Mononuclear cell (primary cell): ENCODE measurements around the gene PHRF1. TPM values are rescaled to one million over a fixed set of nuclear protein-coding genes. Genes with fewer than 3 reads are reported as not detected.
A peak's percentile ranks its signal among the peaks of the same experiment; 100 is the strongest.

Experiments
- H3K27me3 ChIP-seq: 2 replicates; pipeline ENCODE4 v1.6.0; 2011; ENCODE audit warnings: low read length, control low read depth; ENCODE audit not compliant: insufficient read depth
- H3K4me1 ChIP-seq: 2 replicates; pipeline ENCODE4 v1.5.1; 2011; ENCODE audit warnings: mild to moderate bottlenecking, low read length, control low read depth; ENCODE audit not compliant: insufficient read depth
- H3K4me3 ChIP-seq: 2 replicates; pipeline ENCODE4 v1.5.1; 2011; ENCODE audit warnings: mild to moderate bottlenecking, low read length, moderate library complexity
- H3K9me3 ChIP-seq: 2 replicates; pipeline ENCODE4 v1.5.1; 2011; ENCODE audit warnings: low read depth, mild to moderate bottlenecking, control low read depth, low read length
- total RNA-seq: library from RNA; depleted of rRNA; stranded (reverse); fragments of >200 nt; gene quantifications from one replicate; pipeline ENCODE4 v1.2.3, GENCODE V29; 2012

PHRF1 gene
- total RNA-seq, 1 donor, result 25.1 TPM

- H3K4me3 ChIP-seq, result no peak overlapping the region
- H3K4me1 ChIP-seq, result peaks cover 7% of the 10 kb centered on the region
- H3K27me3 ChIP-seq, result no peaks in the 10 kb centered on the region
- no peaks in the 10 kb centered on the region for H3K9me3 ChIP-seq
Observed at GRCh38 chr11:550746-551085, 25.6 kb upstream of the PHRF1 start.

- no peak overlapping the region for H3K4me3 ChIP-seq
- H3K27me3 ChIP-seq, result no peaks in the 10 kb centered on the region
- H3K9me3 ChIP-seq, result no peaks in the 10 kb centered on the region
- peaks cover 7% of the 10 kb centered on the region for H3K4me1 ChIP-seq
Observed at GRCh38 chr11:551131-551530, 25.1 kb upstream of the PHRF1 start.

GRCh38 chr11:551596-551995 lies 24.7 kb upstream of the PHRF1 start:
- H3K9me3 ChIP-seq, result no peaks in the 10 kb centered on the region
- peaks cover 7% of the 10 kb centered on the region for H3K4me1 ChIP-seq
- H3K4me3 ChIP-seq, result no peak overlapping the region
- H3K27me3 ChIP-seq, result peaks cover 3% of the 10 kb centered on the region

GRCh38 chr11:553083-553987 lies 22.9 kb upstream of the PHRF1 start:
- Histone ChIP-seq H3K4me1 (peaks cover 7% of the 10 kb centered on the region), H3K4me3 (no peak overlapping the region), H3K27me3 (peaks cover 8% of the 10 kb centered on the region), H3K9me3 (no peaks in the 10 kb centered on the region)

- peaks cover 7% of the 10 kb centered on the region for H3K4me1 ChIP-seq
- no peaks in the 10 kb centered on the region for H3K9me3 ChIP-seq
- H3K27me3 ChIP-seq, result peaks cover 8% of the 10 kb centered on the region
Observed at GRCh38 chr11:553988-554340, 22.3 kb upstream of the PHRF1 start.

GRCh38 chr11:554428-555226 lies 21.6 kb upstream of the PHRF1 start:
- Histone ChIP-seq H3K4me1 (peaks cover 7% of the 10 kb centered on the region), H3K27me3 (peaks cover 8% of the 10 kb centered on the region), H3K9me3 (no peaks in the 10 kb centered on the region), H3K4me3 (no peak overlapping the region)

More at GRCh38 chr11:553988-554340, 22.3 kb upstream of the PHRF1 start:
- H3K4me3 ChIP-seq, result no peak overlapping the region

GRCh38 chr11:555227-555779 lies 21.0 kb upstream of the PHRF1 start:
- peaks cover 14% of the 10 kb centered on the region for H3K4me1 ChIP-seq
- no peak overlapping the region for H3K4me3 ChIP-seq
- no peaks in the 10 kb centered on the region for H3K9me3 ChIP-seq
- H3K27me3 ChIP-seq, result peaks cover 8% of the 10 kb centered on the region

- Histone ChIP-seq H3K4me1 (peaks cover 15% of the 10 kb centered on the region), H3K9me3 (no peaks in the 10 kb centered on the region), H3K4me3 (no peak overlapping the region), H3K27me3 (peaks cover 8% of the 10 kb centered on the region)
Observed at GRCh38 chr11:555780-556661, 20.2 kb upstream of the PHRF1 start.

- H3K4me1 ChIP-seq, result peaks cover 20% of the 10 kb centered on the region
- no peaks in the 10 kb centered on the region for H3K9me3 ChIP-seq
- H3K27me3 ChIP-seq, result peaks cover 8% of the 10 kb centered on the region
- no peak overlapping the region for H3K4me3 ChIP-seq
Observed at GRCh38 chr11:556662-557256, 19.5 kb upstream of the PHRF1 start.

GRCh38 chr11:557328-558132 lies 18.7 kb upstream of the PHRF1 start:
- Histone ChIP-seq H3K9me3 (no peaks in the 10 kb centered on the region), H3K27me3 (peaks cover 8% of the 10 kb centered on the region), H3K4me1 (peaks cover 27% of the 10 kb centered on the region), H3K4me3 (no peak overlapping the region)

- H3K27me3 ChIP-seq, result peaks cover 8% of the 10 kb centered on the region
- no peaks in the 10 kb centered on the region for H3K9me3 ChIP-seq
- H3K4me3 ChIP-seq, result no peak overlapping the region
- peaks cover 27% of the 10 kb centered on the region for H3K4me1 ChIP-seq
Observed at GRCh38 chr11:558503-558902, 17.8 kb upstream of the PHRF1 start.

- Histone ChIP-seq H3K27me3 (peaks cover 8% of the 10 kb centered on the region), H3K4me1 (peaks cover 26% of the 10 kb centered on the region), H3K9me3 (no peaks in the 10 kb centered on the region), H3K4me3 (no peak overlapping the region)
Observed at GRCh38 chr11:559020-559620, 17.1 kb upstream of the PHRF1 start.

GRCh38 chr11:559712-560304 lies 16.5 kb upstream of the PHRF1 start:
- peaks cover 19% of the 10 kb centered on the region for H3K4me1 ChIP-seq
- no peaks in the 10 kb centered on the region for H3K9me3 ChIP-seq
- peaks cover 8% of the 10 kb centered on the region for H3K27me3 ChIP-seq
- peak overlapping the region; percentile 36 for H3K4me3 ChIP-seq
